GM12878 (cell line): ENCODE data around the gene PRRG4. TPM values are rescaled to one million over a fixed set of nuclear protein-coding genes. Genes with fewer than 3 reads are reported as not detected.

Source experiments
- ATAC-seq: fragments of 200-7000 bp; cut with Tn5 transposase; 3 replicates; pipeline ENCODE4 v1.9.1; 2020; ENCODE audit warnings: mild to moderate bottlenecking, moderate library complexity
- BruUV-seq: library from RNA; stranded (reverse); fragments of 400-500 nt; replicated peaks from 2 replicates; lab custom pipeline; 2021; lab: Mats Ljungman, UMichigan
- CTCF ChIA-PET: fragments of 300-600 bp; sonication (Branson Sonifier 250); formaldehyde crosslinking; extraction: SDS; loops from one replicate; lab custom pipeline; 2021; ENCODE audit warnings: inconsistent platforms; lab: Yijun Ruan, JAX
- POLR2A ChIA-PET: fragments of 350-600 bp; formaldehyde crosslinking; extraction: SDS; loops from one replicate; lab custom pipeline; 2021; ENCODE audit warnings: inconsistent platforms; lab: Charles Lee
- RAD21 ChIA-PET: fragments of 300-600 bp; sonication (Branson Sonifier 250); formaldehyde crosslinking; loops from one replicate; lab custom pipeline; 2023; ENCODE audit warnings: antibody characterized with exemption; ENCODE audit not compliant: unreplicated experiment; lab: Charles Lee
- SMC1A ChIA-PET: fragments of 300-600 bp; sonication (Branson Sonifier 250); formaldehyde crosslinking; loops from one replicate; lab custom pipeline; 2023; ENCODE audit not compliant: unreplicated experiment, uncharacterized antibody; lab: Charles Lee
- DNase-seq: peaks from one replicate; pipeline ENCODE4 v3.0.0-alpha.2; 2011; ENCODE audit warnings: low read depth, low spot score
- FAIRE-seq: peaks from 3 replicates; lab custom pipeline; 2011; peaks lifted over from hg19 to GRCh38; lab: Jason Lieb, UNC
- H2AFZ ChIP-seq: 2 replicates; pipeline ENCODE4 v1.6.0; 2011; ENCODE audit warnings: low read depth, low read length, control low read depth; ENCODE audit not compliant: control insufficient read depth
- H3K27ac ChIP-seq: 2 replicates; pipeline ENCODE4 v1.5.1; 2011; ENCODE audit warnings: control low read depth; ENCODE audit not compliant: control insufficient read depth, insufficient read depth
- H3K27me3 ChIP-seq, 2 experiments: replicated peaks in 1 of 2; 2 replicates each; pipeline versions ENCODE4 v1.6.0 to v1.6.1; 2011; ENCODE audit warnings: low read length in 1 of 2; ENCODE audit not compliant: control insufficient read depth in 2 of 2, insufficient read depth in 2 of 2
- H3K36me3 ChIP-seq, 2 experiments: 2 replicates each; pipeline ENCODE4 v1.5.1; 2011; ENCODE audit warnings: low read length in 1 of 2; ENCODE audit not compliant: control insufficient read depth in 2 of 2, insufficient read depth in 2 of 2
- H3K4me1 ChIP-seq: 2 replicates; pipeline ENCODE4 v1.6.1; 2011; ENCODE audit warnings: mild to moderate bottlenecking, low read length, moderate library complexity, mixed read lengths; ENCODE audit not compliant: control insufficient read depth, insufficient read depth
- H3K4me2 ChIP-seq: 2 replicates; pipeline ENCODE4 v1.6.0; 2011; ENCODE audit warnings: control low read depth; ENCODE audit not compliant: control insufficient read depth, insufficient read depth
- H3K4me3 ChIP-seq: fragments of 200-600 bp; sonication (generic); 2 replicates; pipeline ENCODE4 v1.5.1; 2016
- H3K79me2 ChIP-seq: 2 replicates; pipeline ENCODE4 v1.6.0; 2011; ENCODE audit warnings: low read length; ENCODE audit not compliant: control insufficient read depth, insufficient read depth
- H3K9ac ChIP-seq: 2 replicates; pipeline ENCODE4 v1.8.0; 2011; ENCODE audit warnings: low read length, control low read depth, mixed read lengths; ENCODE audit not compliant: control insufficient read depth, insufficient read depth
- H3K9me3 ChIP-seq: replicated peaks from 3 replicates; pipeline ENCODE4 v1.5.1; 2011; ENCODE audit warnings: mild to moderate bottlenecking, low read length; ENCODE audit not compliant: control insufficient read depth, insufficient read depth
- H4K20me1 ChIP-seq: 2 replicates; pipeline ENCODE4 v1.6.0; 2011; ENCODE audit not compliant: control insufficient read depth, insufficient read depth
- FOXK2 ChIP-seq: fragments of 450-650 bp; IDR thresholded peaks from 2 replicates; pipeline ENCODE4 v1.6.1; 2017; ENCODE audit warnings: mild to moderate bottlenecking, moderate library complexity
- FOXM1 ChIP-seq: IDR thresholded peaks from 2 replicates; pipeline ENCODE4 v1.6.1; 2012; ENCODE audit warnings: low read depth, mild to moderate bottlenecking, inconsistent platforms, low read length, moderate library complexity
- MYC ChIP-seq: IDR thresholded peaks from 2 replicates; pipeline ENCODE4 v1.6.1; 2011; ENCODE audit warnings: mild to moderate bottlenecking, low read length, moderate library complexity, inconsistent platforms; ENCODE audit not compliant: insufficient read depth, insufficient replicate concordance, insufficient read length, severe bottlenecking
- PAX5 ChIP-seq: IDR thresholded peaks from 2 replicates; pipeline ENCODE4 v1.6.1; 2011; ENCODE audit warnings: low read depth, low read length, borderline replicate concordance
- POU2F2 ChIP-seq: IDR thresholded peaks from 3 replicates; pipeline ENCODE4 v1.6.1; 2011; ENCODE audit warnings: low read depth, mild to moderate bottlenecking, low read length, borderline replicate concordance
- RAD21 ChIP-seq: IDR thresholded peaks from 2 replicates; pipeline ENCODE4 v1.6.1; 2011; ENCODE audit warnings: mild to moderate bottlenecking, low read depth, low read length, moderate library complexity; ENCODE audit not compliant: insufficient read depth
- SMARCA5 ChIP-seq: fragments of 450-650 bp; IDR thresholded peaks from 2 replicates; pipeline ENCODE4 v1.6.1; 2017; ENCODE audit warnings: mild to moderate bottlenecking
- STAT1 ChIP-seq: fragments of 450-650 bp; conservative IDR thresholded peaks from 2 replicates; pipeline ENCODE4 v1.6.1; 2014; ENCODE audit warnings: antibody characterized with exemption, mild to moderate bottlenecking
- ZZZ3 ChIP-seq: IDR thresholded peaks from 2 replicates; pipeline ENCODE4 v1.6.1; 2011; ENCODE audit warnings: low read depth; ENCODE audit not compliant: control insufficient read depth, insufficient read length
- WGBS: methylation state at CpG from one replicate; pipeline ENCODE4 v1.1.6; 2016; ENCODE audit warnings: low lambda C conversion rate; ENCODE audit not compliant: insufficient replicate concordance, insufficient coverage; ENCODE audit errors: missing lambda C conversion rate; 5-methylcytosine and 5-hydroxymethylcytosine counted together
- in situ Hi-C: fragments of 300-500 bp; cut with MboI; formaldehyde crosslinking; loops from 9 replicates; pipeline ENCODE4 v1.14.3; 2018; ENCODE audit warnings: mixed read lengths
- intact Hi-C: fragments of 100-400 bp; cut with micrococcal nuclease; formaldehyde crosslinking; loops from one replicate; pipeline ENCODE4 v1.14.2; 2022; ENCODE audit not compliant: unreplicated experiment
- polyA plus RNA-seq, 11 experiments: library from polyadenylated mRNA; depleted of rRNA in 4 of 11; unstranded in 6 of 11; stranded (reverse) in 5 of 11; fragments of >200 nt; fragmentation: Nextera tagmentation in 4 of 11; fragmentation: Illumina TruSeq in 1 of 11; extraction: Ambion mirVana in 4 of 11; extraction: Trizol in 1 of 11; gene quantifications; 1 replicate in 1 of 11; 2 replicates in 10 of 11; pipeline versions ENCODE4 v1.2.1 to v1.2.3, GENCODE V29; 2011 to 2016; ENCODE audit warnings: inconsistent platforms in 2 of 11, missing spikeins in 2 of 11, low read depth in 1 of 11
- total RNA-seq, 4 experiments: library from RNA; depleted of rRNA in 3 of 4; stranded (reverse); fragments of >200 nt in 3 of 4; fragmentation: Illumina TruSeq in 1 of 4; extraction: Trizol in 1 of 4; gene quantifications; 2 replicates each; pipeline versions ENCODE4 v1.2.1 to v1.2.3, GENCODE V29; 2013 to 2021
- TF ChIP-seq, protein P1 (sequence below): fragments of 450-650 bp; IDR thresholded peaks from 2 replicates; pipeline ENCODE4 v1.6.1; 2016; ENCODE audit warnings: mild to moderate bottlenecking, moderate library complexity, borderline replicate concordance
- TF ChIP-seq, protein P2 (sequence below): fragments of 450-650 bp; formaldehyde crosslinking; IDR thresholded peaks from 2 replicates; pipeline ENCODE4 v1.5.0; 2022; ENCODE audit warnings: mild to moderate bottlenecking, missing genetic modification characterization

The PRRG4 gene
- total and polyA plus RNA-seq, 10 of the 15 experiments (the other 5 are each of a cell fraction or from before 2014, with no cell fraction given) = 0.55 to 4.9 (median 1.9) TPM

DNA sequence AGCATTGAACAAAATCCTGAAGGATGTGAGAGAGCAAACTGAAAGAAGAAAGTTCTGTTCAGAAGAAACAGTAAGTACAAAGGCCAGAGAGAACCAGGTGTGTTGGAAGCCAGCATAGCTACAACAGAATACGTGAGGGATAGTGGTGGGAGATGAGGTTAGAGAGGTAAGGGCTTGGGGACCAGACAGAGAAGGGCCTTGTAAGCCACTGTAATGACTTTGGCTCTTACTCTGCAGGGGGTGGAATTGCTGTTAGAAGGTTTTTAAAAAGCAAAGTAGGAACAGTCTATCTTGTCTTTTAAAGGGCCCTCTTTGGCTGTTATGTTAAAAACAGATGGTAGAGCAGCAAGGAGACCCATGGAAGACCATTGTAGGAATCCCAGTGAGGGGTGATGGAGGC, 4.2 kb downstream of the PRRG4 start:
- DNase-seq (no peak), FAIRE-seq (no peak), ATAC-seq (no peak)
- H3K4me1 ChIP-seq = no peaks in the 10 kb centered on the region; the same call in 1 of the 2 replicates
- no peaks in the 10 kb centered on the region; the same call in 1 of the 2 replicates for H3K79me2 ChIP-seq
- CTCF ChIA-PET = interaction anchor here (1.3 to 2.5 kb wide), 3 partner anchors 10 to 51 kb away, joined by 4 to 17 read pairs (median 5); no protein-coding TSS in a partner anchor
- in situ Hi-C loops = no loop called here
- no peak for TF ChIP-seq RAD21
- no peak for TF ChIP-seq MYC
- TF ChIP-seq POU2F2 = no peak
- TF ChIP-seq FOXK2 = no peak
- no peak for TF ChIP-seq SMARCA5
- TF ChIP-seq, protein P1, sequence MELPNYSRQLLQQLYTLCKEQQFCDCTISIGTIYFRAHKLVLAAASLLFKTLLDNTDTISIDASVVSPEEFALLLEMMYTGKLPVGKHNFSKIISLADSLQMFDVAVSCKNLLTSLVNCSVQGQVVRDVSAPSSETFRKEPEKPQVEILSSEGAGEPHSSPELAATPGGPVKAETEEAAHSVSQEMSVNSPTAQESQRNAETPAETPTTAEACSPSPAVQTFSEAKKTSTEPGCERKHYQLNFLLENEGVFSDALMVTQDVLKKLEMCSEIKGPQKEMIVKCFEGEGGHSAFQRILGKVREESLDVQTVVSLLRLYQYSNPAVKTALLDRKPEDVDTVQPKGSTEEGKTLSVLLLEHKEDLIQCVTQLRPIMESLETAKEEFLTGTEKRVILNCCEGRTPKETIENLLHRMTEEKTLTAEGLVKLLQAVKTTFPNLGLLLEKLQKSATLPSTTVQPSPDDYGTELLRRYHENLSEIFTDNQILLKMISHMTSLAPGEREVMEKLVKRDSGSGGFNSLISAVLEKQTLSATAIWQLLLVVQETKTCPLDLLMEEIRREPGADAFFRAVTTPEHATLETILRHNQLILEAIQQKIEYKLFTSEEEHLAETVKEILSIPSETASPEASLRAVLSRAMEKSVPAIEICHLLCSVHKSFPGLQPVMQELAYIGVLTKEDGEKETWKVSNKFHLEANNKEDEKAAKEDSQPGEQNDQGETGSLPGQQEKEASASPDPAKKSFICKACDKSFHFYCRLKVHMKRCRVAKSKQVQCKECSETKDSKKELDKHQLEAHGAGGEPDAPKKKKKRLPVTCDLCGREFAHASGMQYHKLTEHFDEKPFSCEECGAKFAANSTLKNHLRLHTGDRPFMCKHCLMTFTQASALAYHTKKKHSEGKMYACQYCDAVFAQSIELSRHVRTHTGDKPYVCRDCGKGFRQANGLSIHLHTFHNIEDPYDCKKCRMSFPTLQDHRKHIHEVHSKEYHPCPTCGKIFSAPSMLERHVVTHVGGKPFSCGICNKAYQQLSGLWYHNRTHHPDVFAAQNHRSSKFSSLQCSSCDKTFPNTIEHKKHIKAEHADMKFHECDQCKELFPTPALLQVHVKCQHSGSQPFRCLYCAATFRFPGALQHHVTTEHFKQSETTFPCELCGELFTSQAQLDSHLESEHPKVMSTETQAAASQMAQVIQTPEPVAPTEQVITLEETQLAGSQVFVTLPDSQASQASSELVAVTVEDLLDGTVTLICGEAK = no peak
- no peak for TF ChIP-seq ZZZ3
- no peak for TF ChIP-seq STAT1
- no peak for TF ChIP-seq PAX5
- no peak for TF ChIP-seq FOXM1
- TF ChIP-seq, protein P2, sequence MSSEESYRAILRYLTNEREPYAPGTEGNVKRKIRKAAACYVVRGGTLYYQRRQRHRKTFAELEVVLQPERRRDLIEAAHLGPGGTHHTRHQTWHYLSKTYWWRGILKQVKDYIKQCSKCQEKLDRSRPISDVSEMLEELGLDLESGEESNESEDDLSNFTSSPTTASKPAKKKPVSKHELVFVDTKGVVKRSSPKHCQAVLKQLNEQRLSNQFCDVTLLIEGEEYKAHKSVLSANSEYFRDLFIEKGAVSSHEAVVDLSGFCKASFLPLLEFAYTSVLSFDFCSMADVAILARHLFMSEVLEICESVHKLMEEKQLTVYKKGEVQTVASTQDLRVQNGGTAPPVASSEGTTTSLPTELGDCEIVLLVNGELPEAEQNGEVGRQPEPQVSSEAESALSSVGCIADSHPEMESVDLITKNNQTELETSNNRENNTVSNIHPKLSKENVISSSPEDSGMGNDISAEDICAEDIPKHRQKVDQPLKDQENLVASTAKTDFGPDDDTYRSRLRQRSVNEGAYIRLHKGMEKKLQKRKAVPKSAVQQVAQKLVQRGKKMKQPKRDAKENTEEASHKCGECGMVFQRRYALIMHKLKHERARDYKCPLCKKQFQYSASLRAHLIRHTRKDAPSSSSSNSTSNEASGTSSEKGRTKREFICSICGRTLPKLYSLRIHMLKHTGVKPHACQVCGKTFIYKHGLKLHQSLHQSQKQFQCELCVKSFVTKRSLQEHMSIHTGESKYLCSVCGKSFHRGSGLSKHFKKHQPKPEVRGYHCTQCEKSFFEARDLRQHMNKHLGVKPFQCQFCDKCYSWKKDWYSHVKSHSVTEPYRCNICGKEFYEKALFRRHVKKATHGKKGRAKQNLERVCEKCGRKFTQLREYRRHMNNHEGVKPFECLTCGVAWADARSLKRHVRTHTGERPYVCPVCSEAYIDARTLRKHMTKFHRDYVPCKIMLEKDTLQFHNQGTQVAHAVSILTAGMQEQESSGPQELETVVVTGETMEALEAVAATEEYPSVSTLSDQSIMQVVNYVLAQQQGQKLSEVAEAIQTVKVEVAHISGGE (CRISPR knock-in tag) = no peak
- H4K20me1 ChIP-seq = no peaks in the 10 kb centered on the region
- no peak overlapping the region for H3K4me3 ChIP-seq
- no peak overlapping the region for H3K27ac ChIP-seq
- no peaks in the 10 kb centered on the region for H3K36me3 ChIP-seq
- POLR2A ChIA-PET = no interaction called here
- SMC1A ChIA-PET = interaction anchor here (0.6 to 2.5 kb wide), 5 partner anchors 7 to 81 kb away, joined by 3 to 6 read pairs (median 5); no protein-coding TSS in a partner anchor
- H2AFZ ChIP-seq = no peak overlapping the region
- RAD21 ChIA-PET = interaction anchor here (0.6 to 0.8 kb wide), 2 partner anchors 204 to 231 kb away, joined by 3 to 5 read pairs; no protein-coding TSS in a partner anchor
- no TSS peak for BruUV-seq
- intact Hi-C loops = no loop called here
- no peak overlapping the region for H3K4me2 ChIP-seq
- no peaks in the 10 kb centered on the region; a peak in 1 of 4 replicates for H3K27me3 ChIP-seq
- no peaks in the 10 kb centered on the region for H3K9me3 ChIP-seq
- H3K9ac ChIP-seq = no peak overlapping the region
- WGBS = 40% methylated on average over 1 of the region's 1 CpG
